Pulmonary artery endothelial cell (primary cell): Measurements from ENCODE around the gene FGGY. TPM values are rescaled to one million over a fixed set of nuclear protein-coding genes. Genes with fewer than 3 reads are reported as not detected.
"Not testable (repeated sequence)": the region's sequence is repeated elsewhere in the genome, so short reads cannot be mapped to it uniquely, and the experiment has no call there.

Experiments
- DNase-seq: peaks from one replicate; pipeline ENCODE4 v3.0.0-alpha.2; 2011; ENCODE audit warnings: low read depth, low spot score
- total RNA-seq: library from RNA; depleted of rRNA; stranded (reverse); fragments of >200 nt; gene quantifications from 2 replicates; pipeline ENCODE4 v1.2.3, GENCODE V29; 2014

FGGY gene
- total RNA-seq, 1 donor from 2014 or later = 9.3 TPM

DNA sequence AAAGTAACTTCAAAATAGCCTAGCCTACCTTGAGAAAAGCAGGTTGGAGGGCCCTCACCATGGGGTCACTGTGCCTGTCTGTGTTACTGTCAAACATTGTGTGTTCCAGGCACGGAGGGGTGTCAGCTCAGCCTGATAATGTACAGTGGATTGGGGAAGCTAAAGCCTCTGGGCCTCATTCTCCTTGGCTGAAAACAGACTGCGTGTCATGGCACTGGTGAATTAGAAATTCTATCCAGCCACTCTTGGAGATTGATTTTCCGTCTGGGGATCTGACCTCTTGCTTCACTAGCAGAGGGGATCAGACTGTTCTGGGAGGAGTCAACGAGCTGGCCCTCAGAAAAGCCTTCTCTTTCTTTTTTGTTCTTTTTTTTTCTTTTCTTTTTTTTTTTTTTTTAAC, 394.4 kb downstream of the FGGY start:
- no peak for DNase-seq

DNA sequence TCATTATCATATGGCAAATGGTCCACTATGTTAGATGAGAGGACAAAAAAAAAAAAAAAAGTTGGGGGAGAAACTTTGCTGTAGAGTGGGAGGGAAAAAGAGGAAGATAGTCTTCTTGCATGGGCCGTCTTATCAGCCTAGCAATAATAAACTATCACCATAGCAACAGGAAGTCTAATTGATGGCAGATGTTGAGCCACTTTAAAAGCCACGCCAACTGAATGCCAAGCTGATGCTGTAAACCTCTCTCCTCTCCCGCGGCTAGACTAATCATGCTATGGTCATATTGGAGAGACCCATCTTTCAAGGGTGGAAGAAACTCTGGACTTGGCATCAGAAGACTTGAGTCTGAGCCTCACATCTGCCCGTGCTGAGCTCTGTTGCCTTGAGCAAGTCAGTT, 395.7 kb downstream of the FGGY start:
- DNase-seq = no peak

DNA sequence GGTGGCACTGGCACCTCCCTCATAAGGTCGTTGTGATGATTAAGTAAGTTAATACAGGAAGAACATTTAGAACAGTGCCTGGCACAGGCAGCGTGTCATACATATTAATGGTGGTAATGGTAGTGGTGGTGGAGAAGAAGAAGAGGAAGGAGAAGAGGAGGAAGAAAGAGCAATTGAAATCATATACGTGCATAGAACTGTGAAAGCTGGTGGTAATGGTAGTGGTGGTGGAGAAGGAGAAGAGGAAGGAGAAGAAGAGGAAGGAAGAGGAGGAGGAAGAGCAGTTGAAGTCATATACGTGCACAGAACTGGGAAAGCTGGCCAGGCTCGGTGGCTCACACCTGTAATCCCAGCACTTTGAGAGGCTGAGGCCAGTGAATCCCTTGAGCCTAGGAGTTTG, 396.5 kb downstream of the FGGY start:
- DNase-seq = no peak

DNA sequence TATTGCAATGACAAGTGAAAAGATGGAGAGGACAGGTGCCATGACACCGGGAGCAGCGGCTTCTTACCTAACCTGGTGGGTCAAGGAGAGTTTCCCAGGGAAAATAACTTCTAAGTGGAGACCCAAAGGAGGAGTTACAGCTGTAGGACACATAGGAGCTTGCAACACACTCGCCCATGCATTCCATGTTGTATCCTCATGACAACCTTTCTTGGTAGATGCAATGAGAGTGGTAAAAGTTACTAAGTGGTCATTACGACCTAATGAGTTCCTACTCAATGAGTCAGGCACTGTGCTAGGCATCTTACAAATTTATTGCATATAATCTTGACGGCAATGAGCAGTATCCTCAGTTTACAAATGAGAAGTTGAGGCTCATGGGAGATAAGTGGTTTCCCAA, 398.4 kb downstream of the FGGY start:
- no peak for DNase-seq

- no peak for DNase-seq
These were observed 399.7 kb downstream of the FGGY start for GRCh38 chr1:59696421-59697115.

DNA sequence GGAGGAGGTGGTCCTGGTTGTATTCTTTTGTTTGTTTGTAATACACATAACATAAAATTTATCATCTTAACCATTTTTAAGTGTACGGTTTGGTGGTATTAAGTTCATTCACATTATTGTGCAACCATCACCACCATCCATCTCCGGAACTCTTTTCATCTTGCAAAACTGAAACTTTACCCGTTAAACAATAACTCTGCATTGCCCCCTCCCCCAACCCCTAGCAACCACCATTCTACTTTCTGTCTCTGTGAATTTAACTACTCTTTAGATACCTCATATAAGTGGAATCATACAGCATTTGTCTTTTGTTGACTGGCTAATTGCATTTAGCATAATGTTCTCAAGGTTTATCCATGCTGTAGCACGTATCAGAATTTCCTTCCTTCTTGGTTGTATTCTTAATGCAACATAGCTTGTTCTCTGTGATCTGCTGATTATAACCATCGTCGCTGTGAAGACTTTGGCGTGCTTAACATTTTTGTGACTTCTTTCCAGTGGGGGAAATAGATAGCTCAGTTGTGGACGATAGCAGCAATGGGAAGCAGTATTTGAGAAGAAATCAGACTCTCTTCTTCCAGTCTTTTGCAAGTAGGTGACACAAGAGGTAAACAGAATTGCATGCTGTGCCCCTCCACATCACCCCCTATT, 400.4 kb downstream of the FGGY start:
- no peak for DNase-seq

GRCh38 chr1:59698386-59698785, 401.5 kb downstream of the FGGY start:
- DNase-seq = no peak

- no peak for DNase-seq
These were observed 402.4 kb downstream of the FGGY start for GRCh38 chr1:59699227-59699847.

DNA sequence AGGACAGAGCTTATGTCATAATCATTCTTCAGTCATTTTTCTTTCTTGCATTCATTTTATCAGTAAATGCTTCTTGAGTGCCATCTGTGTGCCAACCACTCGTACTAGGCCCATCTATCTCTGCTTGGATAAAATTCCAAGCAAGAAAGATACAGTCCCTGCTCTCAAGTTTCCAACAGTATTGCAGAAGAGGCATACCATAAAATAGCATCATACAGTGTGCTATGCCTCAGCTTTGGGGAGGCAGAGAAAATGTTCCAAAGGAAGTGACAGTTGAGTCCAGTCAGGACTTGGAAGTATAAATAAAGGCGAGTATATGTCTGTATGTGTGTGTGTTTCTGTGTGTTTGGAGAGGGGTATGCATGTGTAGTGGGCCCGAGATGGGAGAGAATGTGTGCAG, 404.5 kb downstream of the FGGY start:
- DNase-seq = no peak

DNA sequence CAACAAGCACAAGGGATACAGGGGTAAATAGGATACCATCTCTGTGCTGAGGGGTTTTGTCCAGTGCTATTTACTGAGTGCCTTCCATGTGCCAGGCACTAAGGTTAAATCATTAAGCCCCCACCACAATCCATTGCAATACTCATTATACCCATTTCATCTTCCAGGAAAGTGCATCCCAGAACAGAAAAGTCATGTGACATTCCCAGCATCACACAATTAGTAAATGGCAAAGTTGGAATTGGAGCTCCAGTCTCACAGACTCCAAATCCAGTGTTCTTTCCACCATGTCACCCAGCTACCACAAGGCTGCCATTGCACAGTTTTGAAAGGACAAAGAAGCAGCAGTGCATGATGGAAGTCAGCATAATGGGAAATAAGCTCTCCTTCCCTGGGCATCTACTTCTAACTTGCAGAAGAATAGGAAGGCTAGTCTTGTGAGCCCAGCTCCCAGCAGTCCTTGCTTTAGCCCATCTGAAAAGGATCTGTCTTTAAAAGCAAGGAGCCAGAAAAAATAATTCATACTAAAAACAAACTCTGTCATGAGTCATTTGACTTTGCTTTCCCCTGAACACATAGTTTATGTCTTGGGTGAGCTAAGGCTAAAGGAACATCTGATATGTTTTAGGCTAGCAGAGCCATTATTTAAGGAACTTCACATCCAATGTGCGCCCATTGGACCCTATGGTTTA, 406.5 kb downstream of the FGGY start:
- DNase-seq = no peak

DNA sequence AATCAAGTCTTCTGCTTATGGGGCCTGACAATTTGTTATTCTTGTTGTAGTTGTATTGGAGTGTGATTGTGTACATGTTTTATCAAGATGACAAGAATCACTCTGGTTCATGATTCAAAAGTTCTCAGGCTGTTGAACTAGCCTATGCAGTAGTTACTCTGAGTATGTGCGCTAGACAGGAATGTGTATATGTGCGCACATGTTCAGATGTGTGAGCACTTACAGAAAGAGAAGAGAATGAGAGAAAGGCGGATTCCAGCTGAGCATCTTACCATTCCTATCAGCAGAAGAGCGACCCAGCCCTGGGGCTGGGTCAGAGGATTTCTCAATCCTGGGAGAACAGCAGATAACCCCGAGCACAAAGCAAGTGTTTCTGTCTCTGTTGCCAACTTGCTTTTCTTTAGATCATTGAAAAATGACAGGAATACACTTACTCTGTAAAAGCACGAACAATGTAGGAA, 407.1 kb downstream of the FGGY start:
- DNase-seq = no peak

- DNase-seq = no peak
These were observed 407.8 kb downstream of the FGGY start for GRCh38 chr1:59704716-59705115.

- no peak for DNase-seq
These were observed 408.8 kb downstream of the FGGY start for GRCh38 chr1:59705466-59706302.

GRCh38 chr1:59706303-59706599, 409.4 kb downstream of the FGGY start:
- DNase-seq = no peak

- peak; percentile 54 for DNase-seq
These were observed 410.4 kb downstream of the FGGY start for GRCh38 chr1:59707178-59707791.

DNA sequence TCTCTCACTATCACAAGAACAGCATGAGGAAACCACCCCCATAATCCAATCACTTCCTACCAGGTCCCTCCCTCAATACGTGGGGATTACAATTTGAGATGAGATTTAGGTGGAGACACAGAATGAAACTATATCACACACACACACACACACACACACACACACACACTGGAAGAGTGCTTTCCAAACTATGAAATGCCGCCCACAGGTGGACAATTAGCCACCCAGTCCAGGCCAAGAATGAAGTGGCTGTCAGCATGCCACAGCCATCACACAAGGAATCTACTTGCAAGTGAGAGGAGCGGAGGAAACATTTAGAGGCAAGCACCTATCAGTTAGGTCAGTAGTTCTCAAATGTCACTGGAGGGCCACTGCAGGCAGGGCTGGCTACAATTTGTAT, 412.4 kb downstream of the FGGY start:
- DNase-seq = no peak

- not testable (repeated sequence) for DNase-seq
These were observed 414.0 kb downstream of the FGGY start for GRCh38 chr1:59710920-59711319.

DNA sequence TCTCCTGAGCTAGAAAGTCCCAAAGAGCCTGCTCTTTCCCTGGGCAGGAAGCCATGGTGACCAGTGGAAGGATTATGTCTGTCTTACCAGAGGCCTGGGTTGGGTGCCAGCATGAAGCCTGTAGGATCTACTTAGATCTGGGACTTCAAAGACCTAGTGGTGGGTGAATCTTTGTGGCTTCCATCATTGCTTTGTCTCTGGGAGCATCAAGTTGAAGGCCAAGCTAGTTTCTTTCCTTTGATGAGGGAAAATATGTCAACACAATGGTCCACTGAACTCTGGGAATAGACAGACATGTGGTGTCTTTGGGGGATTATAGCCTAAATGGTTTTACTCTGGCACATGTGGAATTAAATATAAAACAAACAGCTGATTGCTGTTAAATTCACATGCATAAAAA, 417.3 kb downstream of the FGGY start:
- no peak for DNase-seq

DNA sequence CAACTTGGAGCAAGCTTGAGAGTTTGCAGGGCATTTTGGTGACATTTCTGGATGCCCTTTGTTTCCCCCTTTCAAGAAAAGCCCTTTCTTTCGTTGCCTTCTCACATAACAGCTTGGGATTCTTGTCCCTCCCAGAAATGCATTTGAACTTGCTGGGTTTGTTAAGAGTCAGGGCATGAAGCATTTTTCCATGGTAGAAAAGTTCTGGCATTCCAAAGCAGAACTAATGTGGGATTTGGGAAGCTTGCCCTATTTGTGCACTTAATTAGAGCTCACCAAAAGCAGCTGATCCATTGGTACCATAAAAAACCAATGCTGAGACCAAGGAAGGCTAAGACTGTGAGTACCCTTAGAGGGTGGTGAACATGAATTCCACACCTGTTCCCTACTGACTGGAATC, 418.1 kb downstream of the FGGY start:
- no peak for DNase-seq

- no peak for DNase-seq
These were observed 419.9 kb downstream of the FGGY start for GRCh38 chr1:59716832-59717231.
